Neural progenitor cell (in vitro differentiated cells): ENCODE results near the gene PPIB.

ENCODE experiments used
- CTCF ChIP-seq: fragments of 200-600 bp; sonication (generic); IDR thresholded peaks from 2 replicates; pipeline ENCODE4 v1.5.1; 2017; ENCODE audit warnings: antibody characterized with exemption, mild to moderate bottlenecking
- EZH2 ChIP-seq: fragments of 200-600 bp; sonication (generic); IDR thresholded peaks from 2 replicates; pipeline ENCODE4 v1.6.1; 2017; ENCODE audit warnings: antibody characterized with exemption, mild to moderate bottlenecking, moderate library complexity

- TF ChIP-seq CTCF (no peak), EZH2 (no peak)
Measured at GRCh38 chr15:64210371-64210770, 47.5 kb upstream of the PPIB start.
